Fibroblast of gingiva (primary cell): ENCODE measurements around the gene PLK5.

Source experiments
- DNase-seq: peaks from one replicate; pipeline ENCODE4 v3.0.0-alpha.2; 2011; ENCODE audit warnings: low read depth

Gene PLK5

GRCh38 chr19:1555487-1556389, 31.9 kb downstream of the PLK5 start:
- no peak for DNase-seq

- DNase-seq = no peak
Observed at GRCh38 chr19:1556390-1557070, 32.7 kb downstream of the PLK5 start.

GRCh38 chr19:1558552-1558951, 34.7 kb downstream of the PLK5 start:
- DNase-seq = no peak

GRCh38 chr19:1560286-1560882, 36.5 kb downstream of the PLK5 start:
- DNase-seq = no peak

- DNase-seq = no peak
Observed at GRCh38 chr19:1561236-1561842, 37.5 kb downstream of the PLK5 start.

GRCh38 chr19:1563251-1563650, 39.4 kb downstream of the PLK5 start:
- DNase-seq = no peak

- DNase-seq = peak; percentile 81
Observed at GRCh38 chr19:1566392-1567115, 42.7 kb downstream of the PLK5 start.

GRCh38 chr19:1567116-1567847, 43.4 kb downstream of the PLK5 start:
- DNase-seq = no peak

- no peak for DNase-seq
Observed at GRCh38 chr19:1567848-1568227, 44.0 kb downstream of the PLK5 start.

GRCh38 chr19:1568320-1569019, 44.6 kb downstream of the PLK5 start, which contains the start of gene MEX3D:
Gene MEX3D, minus strand, starts transcription at chr19:1568325. Its CDS starts 267 bp downstream, at chr19:1568058.
- DNase-seq = peak; percentile 59

- DNase-seq = no peak
Observed at GRCh38 chr19:1569997-1570396, 46.1 kb downstream of the PLK5 start.

- no peak for DNase-seq
Observed at GRCh38 chr19:1570836-1571235, 47.0 kb downstream of the PLK5 start.

GRCh38 chr19:1571358-1571757, 47.5 kb downstream of the PLK5 start:
- no peak for DNase-seq

- no peak for DNase-seq
Observed at GRCh38 chr19:1572795-1573194, 48.9 kb downstream of the PLK5 start.

- no peak for DNase-seq
Observed at GRCh38 chr19:1574354-1575136, 50.7 kb downstream of the PLK5 start.

GRCh38 chr19:1575323-1576241, 51.7 kb downstream of the PLK5 start:
- no peak for DNase-seq

GRCh38 chr19:1576242-1577089, 52.6 kb downstream of the PLK5 start:
- DNase-seq = no peak
